NCI-H345 treated with DMSO at 0.1 percent for 48 hours (cell line): ENCODE results near the gene SYNPO2L.
"Not testable (repeated sequence)": the region's sequence is repeated elsewhere in the genome, so short reads cannot be mapped to it uniquely, and the experiment has no call there.

ENCODE experiments used
- DNase-seq: peaks from one replicate; lab custom pipeline; 2025; ENCODE audit not compliant: unreplicated experiment; lab: John Stamatoyannopoulos, UW

Gene SYNPO2L

GRCh38 chr10:73655990-73656298 lies at the start of gene SYNPO2L:
SYNPO2L (minus strand) TSS chr10:73656029; CDS start chr10:73655922, 107 bp downstream.
- no peak for DNase-seq

- not testable (repeated sequence) for DNase-seq
These were observed 48.1 kb upstream of the SYNPO2L start for GRCh38 chr10:73703924-73704323.

GRCh38 chr10:73698819-73699218 lies 43.0 kb upstream of the SYNPO2L start:
- DNase-seq = not testable (repeated sequence)

- not testable (repeated sequence) for DNase-seq
These were observed 41.9 kb upstream of the SYNPO2L start, which contains the start of gene AGAP5 for GRCh38 chr10:73697675-73698159. AGAP5 (minus strand) TSS chr10:73698109; CDS start chr10:73697755, 354 bp downstream.

GRCh38 chr10:73695302-73695701 lies 39.5 kb upstream of the SYNPO2L start:
- DNase-seq = not testable (repeated sequence)

GRCh38 chr10:73690755-73691154 lies 34.9 kb upstream of the SYNPO2L start:
- not testable (repeated sequence) for DNase-seq

GRCh38 chr10:73689596-73689995 lies 33.8 kb upstream of the SYNPO2L start:
- not testable (repeated sequence) for DNase-seq

- DNase-seq = not testable (repeated sequence)
These were observed 31.8 kb upstream of the SYNPO2L start for GRCh38 chr10:73687641-73688040.

- DNase-seq = not testable (repeated sequence)
These were observed 18.7 kb upstream of the SYNPO2L start for GRCh38 chr10:73674546-73674945.

- not testable (repeated sequence) for DNase-seq
These were observed 12.5 kb upstream of the SYNPO2L start for GRCh38 chr10:73668378-73668777.

GRCh38 chr10:73666153-73666809 lies 10.5 kb upstream of the SYNPO2L start:
- not testable (repeated sequence) for DNase-seq

- DNase-seq = not testable (repeated sequence)
These were observed 9.8 kb upstream of the SYNPO2L start for GRCh38 chr10:73665581-73665980.

GRCh38 chr10:73664156-73665040 lies 8.6 kb upstream of the SYNPO2L start:
- not testable (repeated sequence) for DNase-seq

- not testable (repeated sequence) for DNase-seq
These were observed 7.8 kb upstream of the SYNPO2L start for GRCh38 chr10:73663621-73664020.

- not testable (repeated sequence) for DNase-seq
These were observed 6.9 kb upstream of the SYNPO2L start for GRCh38 chr10:73662705-73663104.

- DNase-seq = no peak
These were observed 406 bp downstream of the SYNPO2L start for GRCh38 chr10:73655257-73655989.

- no peak for DNase-seq
These were observed 2.1 kb downstream of the SYNPO2L start for GRCh38 chr10:73653701-73654100.

- DNase-seq = no peak
These were observed 2.6 kb downstream of the SYNPO2L start for GRCh38 chr10:73653195-73653594.

GRCh38 chr10:73650537-73651331 lies 5.1 kb downstream of the SYNPO2L start:
- no peak for DNase-seq

- DNase-seq = no peak
These were observed 5.8 kb downstream of the SYNPO2L start for GRCh38 chr10:73649876-73650536.
